Esophagus muscularis mucosa (tissue), 4 donors: ENCODE data around the gene DLG1.

Experiments used
- EP300 ChIP-seq: sonication (generic); formaldehyde crosslinking; IDR thresholded peaks from one replicate; pipeline ENCODE4 v1.6.1; 2017; ENCODE audit warnings: antibody characterized with exemption
- POLR2A ChIP-seq: fragments of 450-650 bp; IDR thresholded peaks from one replicate; pipeline ENCODE4 v1.6.1; 2017; ENCODE audit warnings: antibody characterized with exemption, moderate library complexity, mild to moderate bottlenecking, low read depth
- POLR2AphosphoS5 ChIP-seq, 2 donors: sonication (generic); formaldehyde crosslinking; IDR thresholded peaks; one replicate each; pipeline ENCODE4 v1.6.1; 2017; ENCODE audit warnings: antibody characterized with exemption in 2 of 2
- TF ChIP-seq, protein P1 (sequence below), 3 experiments: fragments of 200-600 bp in 2 of 3; fragments of 450-650 bp in 1 of 3; sonication (generic) in 2 of 3; IDR thresholded peaks; one replicate each; pipeline ENCODE4 v1.5.1; 2017 to 2019; ENCODE audit warnings: antibody characterized with exemption in 3 of 3, mild to moderate bottlenecking in 2 of 3, moderate library complexity in 1 of 3

- TF ChIP-seq, protein P1, sequence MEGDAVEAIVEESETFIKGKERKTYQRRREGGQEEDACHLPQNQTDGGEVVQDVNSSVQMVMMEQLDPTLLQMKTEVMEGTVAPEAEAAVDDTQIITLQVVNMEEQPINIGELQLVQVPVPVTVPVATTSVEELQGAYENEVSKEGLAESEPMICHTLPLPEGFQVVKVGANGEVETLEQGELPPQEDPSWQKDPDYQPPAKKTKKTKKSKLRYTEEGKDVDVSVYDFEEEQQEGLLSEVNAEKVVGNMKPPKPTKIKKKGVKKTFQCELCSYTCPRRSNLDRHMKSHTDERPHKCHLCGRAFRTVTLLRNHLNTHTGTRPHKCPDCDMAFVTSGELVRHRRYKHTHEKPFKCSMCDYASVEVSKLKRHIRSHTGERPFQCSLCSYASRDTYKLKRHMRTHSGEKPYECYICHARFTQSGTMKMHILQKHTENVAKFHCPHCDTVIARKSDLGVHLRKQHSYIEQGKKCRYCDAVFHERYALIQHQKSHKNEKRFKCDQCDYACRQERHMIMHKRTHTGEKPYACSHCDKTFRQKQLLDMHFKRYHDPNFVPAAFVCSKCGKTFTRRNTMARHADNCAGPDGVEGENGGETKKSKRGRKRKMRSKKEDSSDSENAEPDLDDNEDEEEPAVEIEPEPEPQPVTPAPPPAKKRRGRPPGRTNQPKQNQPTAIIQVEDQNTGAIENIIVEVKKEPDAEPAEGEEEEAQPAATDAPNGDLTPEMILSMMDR (IDR thresholded peaks at IDR 0.05): no peak
- TF ChIP-seq EP300 (no peak), POLR2A (no peak), POLR2AphosphoS5 (IDR thresholded peaks at IDR 0.05) (no peak)
Measured at GRCh38 chr3:197111685-197112084, 186.7 kb downstream of the DLG1 start.
